Nephron (organoid): Measurements from ENCODE around the gene NAPEPLD.

ENCODE experiments used
- H3K27ac Mint-ChIP-seq, 3 experiments: 2 replicates each; pipeline ENCODE4 v1.8.0; 2020; ENCODE audit warnings: mixed read lengths in 3 of 3, mild to moderate bottlenecking in 2 of 3, moderate library complexity in 1 of 3
- H3K27me3 Mint-ChIP-seq: 2 replicates; pipeline ENCODE4 v1.8.0; 2021; ENCODE audit warnings: low read depth, mild to moderate bottlenecking, moderate library complexity, mixed read lengths
- H3K36me3 Mint-ChIP-seq: 2 replicates; pipeline ENCODE4 v1.8.0; 2020; ENCODE audit warnings: low read depth, mixed read lengths
- H3K4me1 Mint-ChIP-seq: 2 replicates; pipeline ENCODE4 v1.8.0; 2020; ENCODE audit warnings: mixed read lengths
- H3K4me3 Mint-ChIP-seq, 3 experiments: 2 replicates each; pipeline ENCODE4 v1.8.0; 2020; ENCODE audit warnings: mild to moderate bottlenecking in 3 of 3, mixed read lengths in 3 of 3, moderate library complexity in 2 of 3
- H3K9me3 Mint-ChIP-seq: 2 replicates; pipeline ENCODE4 v1.8.0; 2020; ENCODE audit warnings: mixed read lengths
- TF ChIP-seq, protein P1 (sequence below), 3 experiments: fragments of 200-600 bp; sonication (generic); IDR thresholded peaks; one replicate each; pipeline ENCODE4 v1.5.0; 2021; ENCODE audit warnings: antibody characterized with exemption in 3 of 3; ENCODE audit not compliant: unreplicated experiment in 3 of 3

NAPEPLD gene

DNA sequence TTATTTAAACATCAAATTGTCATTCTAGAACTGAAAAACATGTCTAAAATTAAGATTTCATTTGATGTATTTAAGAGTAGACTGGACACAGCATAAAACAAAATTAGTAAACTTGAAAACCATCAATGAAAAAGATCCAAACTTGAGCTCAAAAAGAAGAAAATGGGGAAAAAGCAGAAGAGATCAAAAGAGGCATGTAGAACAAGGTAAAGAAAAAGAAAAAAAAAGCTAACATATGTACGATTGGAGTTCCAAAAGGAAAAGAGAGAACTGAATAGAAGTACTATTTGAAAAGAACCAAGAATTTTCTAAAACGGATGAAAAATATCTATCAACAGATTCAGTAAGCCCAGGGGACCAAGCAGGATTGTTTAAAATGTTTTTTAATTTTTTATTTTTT is 77.9 kb downstream of the NAPEPLD start:
- peaks cover 7% of the 10 kb centered on the region for H3K9me3 Mint-ChIP-seq
- peaks cover 16% of the 10 kb centered on the region for H3K4me1 Mint-ChIP-seq
- peaks cover 15% of the 10 kb centered on the region for H3K36me3 Mint-ChIP-seq
- no peak overlapping the region for H3K27ac Mint-ChIP-seq
- TF ChIP-seq, protein P1, sequence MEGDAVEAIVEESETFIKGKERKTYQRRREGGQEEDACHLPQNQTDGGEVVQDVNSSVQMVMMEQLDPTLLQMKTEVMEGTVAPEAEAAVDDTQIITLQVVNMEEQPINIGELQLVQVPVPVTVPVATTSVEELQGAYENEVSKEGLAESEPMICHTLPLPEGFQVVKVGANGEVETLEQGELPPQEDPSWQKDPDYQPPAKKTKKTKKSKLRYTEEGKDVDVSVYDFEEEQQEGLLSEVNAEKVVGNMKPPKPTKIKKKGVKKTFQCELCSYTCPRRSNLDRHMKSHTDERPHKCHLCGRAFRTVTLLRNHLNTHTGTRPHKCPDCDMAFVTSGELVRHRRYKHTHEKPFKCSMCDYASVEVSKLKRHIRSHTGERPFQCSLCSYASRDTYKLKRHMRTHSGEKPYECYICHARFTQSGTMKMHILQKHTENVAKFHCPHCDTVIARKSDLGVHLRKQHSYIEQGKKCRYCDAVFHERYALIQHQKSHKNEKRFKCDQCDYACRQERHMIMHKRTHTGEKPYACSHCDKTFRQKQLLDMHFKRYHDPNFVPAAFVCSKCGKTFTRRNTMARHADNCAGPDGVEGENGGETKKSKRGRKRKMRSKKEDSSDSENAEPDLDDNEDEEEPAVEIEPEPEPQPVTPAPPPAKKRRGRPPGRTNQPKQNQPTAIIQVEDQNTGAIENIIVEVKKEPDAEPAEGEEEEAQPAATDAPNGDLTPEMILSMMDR (IDR thresholded peaks at IDR 0.05; ENCODE audit: unreplicated experiment in 3 of 3): no peak
- H3K27me3 Mint-ChIP-seq: no peaks in the 10 kb centered on the region
- peak overlapping the region; percentile 2 to 12 (median 3) for H3K4me3 Mint-ChIP-seq

DNA sequence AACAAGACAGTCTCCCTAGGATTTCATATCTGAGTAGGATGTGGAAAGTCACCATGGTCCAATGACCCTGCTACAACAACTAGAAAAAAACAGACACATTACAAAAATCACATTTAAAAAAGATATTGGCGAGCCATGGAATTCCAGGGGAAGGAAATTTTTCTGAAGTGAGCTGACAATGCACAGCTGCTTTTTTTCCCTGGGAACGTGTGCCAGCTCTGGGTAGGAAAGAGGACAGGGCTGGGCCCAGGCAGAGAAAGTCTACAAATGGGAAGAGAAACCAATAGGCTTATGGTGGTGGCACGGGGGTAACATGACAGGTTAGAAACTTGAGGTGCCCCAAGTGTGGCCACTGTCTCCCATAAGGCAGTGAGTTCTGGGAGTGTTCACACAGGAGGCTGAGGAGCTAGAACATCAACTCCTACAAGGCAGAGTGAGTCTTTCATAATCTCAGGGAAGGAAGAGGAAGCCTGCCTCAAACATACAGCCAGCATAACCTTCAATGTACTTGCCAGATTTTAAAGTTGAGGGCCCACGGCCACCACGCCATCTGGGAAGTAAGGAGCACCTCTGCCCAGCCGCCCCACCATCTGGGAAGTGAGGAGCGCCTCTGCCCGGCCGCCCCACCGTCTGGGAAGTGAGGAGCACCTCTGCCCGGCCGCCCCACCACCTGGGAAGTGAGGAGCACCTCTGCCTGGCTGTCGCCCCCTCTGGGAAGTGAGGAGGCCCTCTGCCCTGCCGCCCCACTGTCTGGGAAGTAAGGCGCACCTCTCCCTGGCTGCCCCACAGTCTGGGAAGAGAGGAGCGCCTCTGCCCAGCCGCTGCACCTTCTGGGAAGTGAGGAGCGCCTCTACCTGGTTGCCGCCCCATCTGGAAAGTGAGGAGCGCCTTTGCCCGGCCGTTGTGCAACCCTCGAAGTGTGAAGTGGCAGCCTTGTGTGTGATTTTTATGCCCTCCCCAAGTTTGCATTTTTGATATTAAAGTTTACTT is 80.2 kb downstream of the NAPEPLD start:
- peaks cover 2% of the 10 kb centered on the region for H3K4me1 Mint-ChIP-seq
- H3K4me3 Mint-ChIP-seq: no peak overlapping the region
- peaks cover 15% of the 10 kb centered on the region for H3K36me3 Mint-ChIP-seq
- no peak overlapping the region for H3K27ac Mint-ChIP-seq
- no peaks in the 10 kb centered on the region for H3K27me3 Mint-ChIP-seq
- TF ChIP-seq, protein P1 (IDR thresholded peaks at IDR 0.05; ENCODE audit: unreplicated experiment in 3 of 3): no peak
- H3K9me3 Mint-ChIP-seq: peaks cover 7% of the 10 kb centered on the region

DNA sequence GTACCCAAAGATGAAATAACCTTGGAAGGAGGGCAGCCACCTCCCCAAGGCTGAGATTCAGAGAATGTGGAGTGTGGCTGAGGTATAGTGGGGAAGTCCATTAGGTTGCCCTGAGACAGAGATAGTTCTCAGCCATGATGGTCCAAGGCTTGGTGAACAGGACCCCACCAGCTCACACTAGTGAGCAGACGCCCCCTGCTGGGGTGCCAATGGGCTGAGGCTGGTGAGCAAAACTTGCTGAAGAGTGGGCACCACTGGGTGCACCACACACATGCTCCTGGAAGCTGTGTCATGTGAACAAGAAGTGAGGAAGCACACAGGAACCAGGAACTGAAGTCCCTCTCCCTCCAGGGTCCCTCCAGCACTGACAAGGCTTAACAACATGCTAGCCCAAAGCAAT is 83.2 kb downstream of the NAPEPLD start:
- TF ChIP-seq, protein P1 (IDR thresholded peaks at IDR 0.05; ENCODE audit: unreplicated experiment in 3 of 3): peak; percentile 8 to 33 (median 12)
- peaks cover 15% of the 10 kb centered on the region for H3K36me3 Mint-ChIP-seq
- no peaks in the 10 kb centered on the region for H3K4me1 Mint-ChIP-seq
- peaks cover 7% of the 10 kb centered on the region for H3K9me3 Mint-ChIP-seq
- H3K27ac Mint-ChIP-seq: no peak overlapping the region
- no peak overlapping the region for H3K4me3 Mint-ChIP-seq
- H3K27me3 Mint-ChIP-seq: no peaks in the 10 kb centered on the region

DNA sequence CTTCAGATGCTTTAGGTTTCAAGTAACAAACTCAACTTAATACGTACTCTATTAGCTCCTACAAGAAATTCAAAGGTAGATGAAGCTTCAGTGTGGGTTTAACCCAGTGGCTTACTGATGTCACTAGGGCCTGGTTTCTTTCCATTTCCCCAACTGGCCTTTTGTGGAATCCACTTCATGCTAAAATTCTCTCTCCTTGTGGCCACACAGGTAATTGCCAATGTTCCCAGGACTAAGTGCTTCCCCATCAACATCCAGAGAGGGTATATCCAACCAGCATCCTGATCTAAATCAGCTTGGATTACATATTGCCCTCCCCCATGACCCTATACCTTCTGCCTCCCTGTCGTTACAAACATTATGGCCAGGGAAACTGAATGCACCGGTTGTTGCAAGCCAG is 85.0 kb downstream of the NAPEPLD start:
- H3K36me3 Mint-ChIP-seq: peaks cover 15% of the 10 kb centered on the region
- H3K27me3 Mint-ChIP-seq: no peaks in the 10 kb centered on the region
- H3K27ac Mint-ChIP-seq: no peak overlapping the region
- no peak overlapping the region for H3K4me3 Mint-ChIP-seq
- TF ChIP-seq, protein P1 (IDR thresholded peaks at IDR 0.05; ENCODE audit: unreplicated experiment in 3 of 3): no peak
- no peaks in the 10 kb centered on the region for H3K4me1 Mint-ChIP-seq
- peaks cover 7% of the 10 kb centered on the region for H3K9me3 Mint-ChIP-seq

DNA sequence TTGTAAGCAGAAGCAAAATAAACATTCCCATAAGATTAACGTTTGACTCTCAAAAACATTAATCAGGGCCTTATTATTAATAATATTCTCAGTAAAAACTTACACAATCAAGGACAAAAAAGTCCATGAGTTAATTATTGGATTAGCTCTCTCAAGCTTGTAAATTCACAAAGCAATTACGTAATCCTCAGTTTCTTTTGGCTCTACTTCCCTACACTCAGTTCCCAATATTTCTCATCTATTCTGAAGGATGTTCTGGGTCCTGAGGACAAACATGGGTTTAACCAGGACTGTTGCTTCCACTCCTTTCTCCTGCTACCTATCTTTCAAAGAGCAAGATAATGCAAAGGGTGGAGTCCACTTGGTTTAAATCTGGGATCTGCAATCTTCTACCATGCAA is 89.4 kb downstream of the NAPEPLD start:
- no peaks in the 10 kb centered on the region for H3K9me3 Mint-ChIP-seq
- H3K36me3 Mint-ChIP-seq: peaks cover 2% of the 10 kb centered on the region
- peak overlapping the region in 2 of 3 experiments; percentile 32 to 69 for H3K27ac Mint-ChIP-seq
- H3K27me3 Mint-ChIP-seq: no peaks in the 10 kb centered on the region
- TF ChIP-seq, protein P1 (IDR thresholded peaks at IDR 0.05; ENCODE audit: unreplicated experiment in 3 of 3): no peak
- no peak overlapping the region for H3K4me3 Mint-ChIP-seq
- H3K4me1 Mint-ChIP-seq: no peaks in the 10 kb centered on the region
